ENCODE results near the gene RTBDN.
"Not testable (repeated sequence)": the region's sequence is repeated elsewhere in the genome, so short reads cannot be mapped to it uniquely, and the experiment has no call there.

DNA sequence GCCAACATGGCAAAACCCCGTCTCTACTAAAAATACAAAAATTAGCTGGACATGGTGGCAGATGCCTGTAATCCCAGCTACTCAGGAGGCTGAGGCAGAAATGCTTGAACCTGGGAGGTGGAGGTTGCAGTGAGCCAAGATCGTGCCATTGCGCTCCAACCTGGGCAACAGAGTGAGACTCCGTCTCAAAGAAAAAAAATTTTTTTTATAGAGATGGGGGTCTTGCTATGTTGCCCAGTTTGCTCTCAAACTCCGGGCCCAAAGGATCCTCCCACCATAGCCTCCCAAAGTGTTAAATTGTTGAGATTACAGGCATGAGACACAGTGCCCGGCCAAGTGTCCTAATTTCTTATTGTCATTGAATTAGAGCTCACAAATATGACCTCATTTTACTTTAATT is 17.2 kb downstream of the RTBDN start:
- TF ChIP-seq, protein P1, sequence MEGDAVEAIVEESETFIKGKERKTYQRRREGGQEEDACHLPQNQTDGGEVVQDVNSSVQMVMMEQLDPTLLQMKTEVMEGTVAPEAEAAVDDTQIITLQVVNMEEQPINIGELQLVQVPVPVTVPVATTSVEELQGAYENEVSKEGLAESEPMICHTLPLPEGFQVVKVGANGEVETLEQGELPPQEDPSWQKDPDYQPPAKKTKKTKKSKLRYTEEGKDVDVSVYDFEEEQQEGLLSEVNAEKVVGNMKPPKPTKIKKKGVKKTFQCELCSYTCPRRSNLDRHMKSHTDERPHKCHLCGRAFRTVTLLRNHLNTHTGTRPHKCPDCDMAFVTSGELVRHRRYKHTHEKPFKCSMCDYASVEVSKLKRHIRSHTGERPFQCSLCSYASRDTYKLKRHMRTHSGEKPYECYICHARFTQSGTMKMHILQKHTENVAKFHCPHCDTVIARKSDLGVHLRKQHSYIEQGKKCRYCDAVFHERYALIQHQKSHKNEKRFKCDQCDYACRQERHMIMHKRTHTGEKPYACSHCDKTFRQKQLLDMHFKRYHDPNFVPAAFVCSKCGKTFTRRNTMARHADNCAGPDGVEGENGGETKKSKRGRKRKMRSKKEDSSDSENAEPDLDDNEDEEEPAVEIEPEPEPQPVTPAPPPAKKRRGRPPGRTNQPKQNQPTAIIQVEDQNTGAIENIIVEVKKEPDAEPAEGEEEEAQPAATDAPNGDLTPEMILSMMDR (IDR thresholded peaks at IDR 0.05; ENCODE audit: low read depth, low read length, poor library complexity, severe bottlenecking): not testable (repeated sequence)
- not testable (repeated sequence) for TF ChIP-seq EZH2phosphoT487 (IDR thresholded peaks at IDR 0.05; ENCODE audit: borderline replicate concordance, low read length)
